HL-60 (cell line): ENCODE measurements around the gene MECR.
"Not testable (repeated sequence)": the region's sequence is repeated elsewhere in the genome, so short reads cannot be mapped to it uniquely, and the experiment has no call there.

Experiments used
- DNase-seq, 2 experiments: peaks; one replicate each; pipeline ENCODE4 v3.0.0-alpha.2; 2010 to 2020; ENCODE audit warnings: low read depth in 1 of 2, low spot score in 1 of 2
- H3K27ac ChIP-seq: fragments of 250-450 bp; sonication (Bioruptor Pico); replicated peaks from 2 replicates; pipeline ENCODE4 v1.5.1; 2020; ENCODE audit warnings: mild to moderate bottlenecking, moderate library complexity
- H3K27me3 ChIP-seq: fragments of 250-450 bp; sonication (Bioruptor Pico); 2 replicates; pipeline ENCODE4 v1.5.1; 2021; ENCODE audit warnings: mild to moderate bottlenecking, moderate library complexity; ENCODE audit not compliant: insufficient read depth, poor library complexity, severe bottlenecking
- H3K4me3 ChIP-seq: replicated peaks from 2 replicates; pipeline ENCODE4 v1.5.1; 2011; ENCODE audit warnings: mild to moderate bottlenecking, control low read depth, low read length; ENCODE audit not compliant: insufficient read depth
- CTCF ChIP-seq: IDR thresholded peaks from one replicate; pipeline ENCODE4 v1.5.1; 2011; ENCODE audit warnings: low read length, control low read depth, inconsistent platforms; ENCODE audit not compliant: insufficient read depth
- GABPA ChIP-seq: IDR thresholded peaks from 2 replicates; pipeline ENCODE4 v1.6.1; 2012; ENCODE audit warnings: low read depth
- POLR2AphosphoS5 ChIP-seq: IDR thresholded peaks from 2 replicates; pipeline ENCODE4 v1.6.1; 2012; ENCODE audit warnings: low read depth
- SPI1 ChIP-seq: IDR thresholded peaks from 2 replicates; pipeline ENCODE4 v1.6.1; 2012; ENCODE audit warnings: low read depth, mild to moderate bottlenecking, borderline replicate concordance
- TF ChIP-seq, protein P1 (sequence below): IDR thresholded peaks from 2 replicates; pipeline ENCODE4 v1.6.1; 2012; ENCODE audit warnings: low read depth; ENCODE audit not compliant: insufficient replicate concordance

The MECR gene

DNA sequence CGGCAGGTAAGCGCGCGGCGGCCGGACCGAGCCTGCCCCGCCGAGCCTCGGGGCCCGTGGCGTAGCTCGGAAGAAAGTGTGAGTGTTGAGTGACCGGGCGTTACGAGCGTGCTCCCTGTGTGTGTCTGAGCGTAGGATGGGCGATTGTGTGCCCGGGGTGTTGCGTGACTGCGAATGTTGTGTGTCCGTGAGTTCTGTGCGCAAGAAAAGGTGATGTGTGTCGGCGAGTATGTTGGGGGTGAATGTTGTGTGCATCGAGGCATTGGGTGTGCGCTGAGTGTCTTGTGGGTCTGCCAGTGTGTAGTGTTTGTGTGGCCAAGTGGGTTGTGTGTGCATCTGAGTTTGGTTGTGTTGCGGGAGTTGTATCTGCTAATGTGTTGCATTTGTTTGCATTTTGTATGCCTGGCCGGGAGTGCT, 6.0 kb upstream of the MECR start:
- Histone ChIP-seq H3K27me3 (peaks cover 31% of the 10 kb centered on the region), H3K27ac (no peak overlapping the region), H3K4me3 (peak overlapping the region; percentile 42)
- TF ChIP-seq SPI1, result no peak
- TF ChIP-seq, protein P1, sequence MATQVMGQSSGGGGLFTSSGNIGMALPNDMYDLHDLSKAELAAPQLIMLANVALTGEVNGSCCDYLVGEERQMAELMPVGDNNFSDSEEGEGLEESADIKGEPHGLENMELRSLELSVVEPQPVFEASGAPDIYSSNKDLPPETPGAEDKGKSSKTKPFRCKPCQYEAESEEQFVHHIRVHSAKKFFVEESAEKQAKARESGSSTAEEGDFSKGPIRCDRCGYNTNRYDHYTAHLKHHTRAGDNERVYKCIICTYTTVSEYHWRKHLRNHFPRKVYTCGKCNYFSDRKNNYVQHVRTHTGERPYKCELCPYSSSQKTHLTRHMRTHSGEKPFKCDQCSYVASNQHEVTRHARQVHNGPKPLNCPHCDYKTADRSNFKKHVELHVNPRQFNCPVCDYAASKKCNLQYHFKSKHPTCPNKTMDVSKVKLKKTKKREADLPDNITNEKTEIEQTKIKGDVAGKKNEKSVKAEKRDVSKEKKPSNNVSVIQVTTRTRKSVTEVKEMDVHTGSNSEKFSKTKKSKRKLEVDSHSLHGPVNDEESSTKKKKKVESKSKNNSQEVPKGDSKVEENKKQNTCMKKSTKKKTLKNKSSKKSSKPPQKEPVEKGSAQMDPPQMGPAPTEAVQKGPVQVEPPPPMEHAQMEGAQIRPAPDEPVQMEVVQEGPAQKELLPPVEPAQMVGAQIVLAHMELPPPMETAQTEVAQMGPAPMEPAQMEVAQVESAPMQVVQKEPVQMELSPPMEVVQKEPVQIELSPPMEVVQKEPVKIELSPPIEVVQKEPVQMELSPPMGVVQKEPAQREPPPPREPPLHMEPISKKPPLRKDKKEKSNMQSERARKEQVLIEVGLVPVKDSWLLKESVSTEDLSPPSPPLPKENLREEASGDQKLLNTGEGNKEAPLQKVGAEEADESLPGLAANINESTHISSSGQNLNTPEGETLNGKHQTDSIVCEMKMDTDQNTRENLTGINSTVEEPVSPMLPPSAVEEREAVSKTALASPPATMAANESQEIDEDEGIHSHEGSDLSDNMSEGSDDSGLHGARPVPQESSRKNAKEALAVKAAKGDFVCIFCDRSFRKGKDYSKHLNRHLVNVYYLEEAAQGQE, result no peak
- no peak for TF ChIP-seq GABPA
- no peak for TF ChIP-seq CTCF
- no peak for TF ChIP-seq POLR2AphosphoS5
- DNase-seq, result no peak

GRCh38 chr1:29235955-29236711, 5.4 kb upstream of the MECR start, which contains the start of gene PTPRU:
Gene PTPRU (plus strand): TSS chr1:29236522. CDS start chr1:29236645, 123 bp downstream.
- peaks cover 31% of the 10 kb centered on the region for H3K27me3 ChIP-seq
- H3K4me3 ChIP-seq, result peak within 1 kb of the TSS; percentile 42
- peak; percentile 52 to 61 for DNase-seq
- no peak within 1 kb of the TSS for H3K27ac ChIP-seq
- TF ChIP-seq CTCF (peak; percentile 37), GABPA (no peak)

DNA sequence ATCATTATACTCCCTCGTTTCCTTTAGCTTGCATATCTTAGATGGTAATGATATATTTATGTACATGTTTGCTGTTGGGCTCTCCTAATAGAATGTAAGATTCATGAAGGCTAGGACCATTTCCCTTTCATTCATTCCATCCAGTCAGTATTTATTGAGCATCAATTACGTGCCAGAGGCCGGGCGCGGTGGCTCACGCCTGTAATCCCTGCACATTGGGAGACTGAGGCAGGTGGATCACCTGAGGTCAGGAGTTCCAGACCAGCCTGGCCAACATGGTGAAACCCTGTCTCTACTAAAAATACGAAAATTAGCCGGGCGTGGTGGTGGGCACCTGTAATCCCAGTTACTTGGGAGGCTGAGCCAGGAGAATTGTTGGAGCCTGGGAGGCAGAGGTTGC, 4.1 kb upstream of the MECR start:
- H3K27me3 ChIP-seq, result peaks cover 28% of the 10 kb centered on the region
- not testable (repeated sequence) for DNase-seq, H3K4me3 ChIP-seq, H3K27ac ChIP-seq

- H3K27ac ChIP-seq, result no peak overlapping the region
- DNase-seq, result no peak
- no peak overlapping the region for H3K4me3 ChIP-seq
- peaks cover 23% of the 10 kb centered on the region for H3K27me3 ChIP-seq
- TF ChIP-seq GABPA (no peak), SPI1 (no peak), POLR2AphosphoS5 (no peak)
- TF ChIP-seq, protein P1, result no peak
These were observed 3.7 kb upstream of the MECR start for GRCh38 chr1:29234471-29234870.

DNA sequence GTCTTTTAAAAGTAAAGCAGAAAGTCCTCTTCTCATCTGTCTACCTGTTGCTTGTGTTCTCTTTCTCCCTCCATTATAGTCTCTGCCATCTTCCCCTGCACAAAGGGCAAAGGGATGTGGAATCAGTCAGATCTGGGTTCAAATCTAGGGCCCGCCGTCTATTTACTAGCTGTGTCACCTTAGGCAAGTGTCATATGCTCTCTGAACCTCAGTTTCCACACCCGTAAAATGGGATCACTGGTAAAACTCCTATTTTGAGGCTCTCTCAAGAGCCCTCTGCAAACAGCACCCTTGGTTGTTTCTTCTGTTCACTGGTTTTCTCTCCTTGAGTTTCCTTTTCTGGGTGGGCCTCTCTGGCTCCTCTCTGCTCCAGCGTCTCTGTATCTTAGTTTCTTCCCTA, 3.0 kb upstream of the MECR start:
- H3K4me3 ChIP-seq, result no peak overlapping the region
- TF ChIP-seq, protein P1, result no peak
- TF ChIP-seq GABPA, result no peak
- no peak for TF ChIP-seq CTCF
- no peak for TF ChIP-seq SPI1
- no peak for TF ChIP-seq POLR2AphosphoS5

More for the DNA sequence above, 3.0 kb upstream of the MECR start:
- peaks cover 17% of the 10 kb centered on the region for H3K27me3 ChIP-seq
- DNase-seq, result no peak
- H3K27ac ChIP-seq, result no peak overlapping the region
